Astrocyte (in vitro differentiated cells and primary cell): ENCODE measurements around the gene NRAP. TPM values are rescaled to one million over a fixed set of nuclear protein-coding genes. Genes with fewer than 3 reads are reported as not detected.

Source experiments
- DNase-seq: peaks from one replicate; pipeline ENCODE4 v3.0.0-alpha.2; 2010; ENCODE audit warnings: low read depth
- FAIRE-seq: peaks from 2 replicates; lab custom pipeline; 2011; peaks lifted over from hg19 to GRCh38; lab: Jason Lieb, UNC
- H2AFZ ChIP-seq: 2 replicates; pipeline ENCODE4 v1.6.0; 2012; ENCODE audit warnings: low read depth, low read length, inconsistent platforms
- H3K27ac ChIP-seq: 2 replicates; pipeline ENCODE4 v1.5.1; 2011; ENCODE audit warnings: low read depth, low read length, inconsistent platforms
- H3K27me3 ChIP-seq: 2 replicates; pipeline ENCODE4 v1.6.0; 2011; ENCODE audit warnings: low read length, inconsistent platforms; ENCODE audit not compliant: insufficient read depth
- H3K36me3 ChIP-seq: 2 replicates; pipeline ENCODE4 v1.5.1; 2011; ENCODE audit warnings: low read length, inconsistent platforms; ENCODE audit not compliant: insufficient read depth
- H3K4me1 ChIP-seq: 2 replicates; pipeline ENCODE4 v1.5.1; 2011; ENCODE audit warnings: low read length, inconsistent platforms; ENCODE audit not compliant: insufficient read depth
- H3K4me2 ChIP-seq: 2 replicates; pipeline ENCODE4 v1.6.0; 2012; ENCODE audit warnings: low read length, inconsistent platforms
- H3K4me3 ChIP-seq: 2 replicates; pipeline ENCODE4 v1.5.1; 2011; ENCODE audit warnings: low read depth, mild to moderate bottlenecking, low read length, inconsistent platforms; ENCODE audit not compliant: insufficient read depth
- H3K79me2 ChIP-seq: 2 replicates; pipeline ENCODE4 v1.6.0; 2012; ENCODE audit warnings: mild to moderate bottlenecking, low read length, inconsistent platforms; ENCODE audit not compliant: insufficient read depth
- H3K9ac ChIP-seq: 2 replicates; pipeline ENCODE4 v1.6.0; 2012; ENCODE audit warnings: mild to moderate bottlenecking, low read length, inconsistent platforms
- H3K9me3 ChIP-seq: 2 replicates; pipeline ENCODE4 v1.5.1; 2012; ENCODE audit warnings: low read depth, mild to moderate bottlenecking, low read length, inconsistent platforms; ENCODE audit not compliant: insufficient read depth
- H4K20me1 ChIP-seq: 2 replicates; pipeline ENCODE4 v1.6.0; 2012; ENCODE audit warnings: low read length, inconsistent platforms; ENCODE audit not compliant: insufficient read depth
- H3K27ac Mint-ChIP-seq: one replicate; pipeline ENCODE4 v1.8.0; 2021; ENCODE audit warnings: mild to moderate bottlenecking, mixed read lengths; ENCODE audit not compliant: unreplicated experiment
- H3K27me3 Mint-ChIP-seq: one replicate; pipeline ENCODE4 v1.8.0; 2021; ENCODE audit warnings: low read depth, mixed read lengths; ENCODE audit not compliant: unreplicated experiment
- H3K36me3 Mint-ChIP-seq: one replicate; pipeline ENCODE4 v1.8.0; 2021; ENCODE audit warnings: low read depth, mixed read lengths; ENCODE audit not compliant: unreplicated experiment
- H3K4me1 Mint-ChIP-seq: one replicate; pipeline ENCODE4 v1.8.0; 2021; ENCODE audit warnings: low read depth, mixed read lengths; ENCODE audit not compliant: unreplicated experiment
- H3K4me3 Mint-ChIP-seq: one replicate; pipeline ENCODE4 v1.8.0; 2021; ENCODE audit warnings: mild to moderate bottlenecking, moderate library complexity, mixed read lengths; ENCODE audit not compliant: unreplicated experiment
- H3K9me3 Mint-ChIP-seq: one replicate; pipeline ENCODE4 v1.8.0; 2021; ENCODE audit warnings: mild to moderate bottlenecking, mixed read lengths; ENCODE audit not compliant: unreplicated experiment
- EZH2 ChIP-seq: IDR thresholded peaks from 2 replicates; pipeline ENCODE4 v1.6.1; 2012; ENCODE audit warnings: mild to moderate bottlenecking, low read length, inconsistent platforms; ENCODE audit not compliant: insufficient read depth
- total RNA-seq: library from RNA; stranded (reverse); gene quantifications from 2 replicates; pipeline ENCODE4 v1.2.1, GENCODE V29; 2021
- TF ChIP-seq, protein P1 (sequence below): IDR thresholded peaks from 2 replicates; pipeline ENCODE4 v1.5.1; 2011; ENCODE audit warnings: low read depth, mild to moderate bottlenecking, inconsistent platforms, low read length, moderate library complexity; ENCODE audit not compliant: insufficient read depth

Gene NRAP
- total RNA-seq, 1 donor from 2014 or later = not detected

DNA sequence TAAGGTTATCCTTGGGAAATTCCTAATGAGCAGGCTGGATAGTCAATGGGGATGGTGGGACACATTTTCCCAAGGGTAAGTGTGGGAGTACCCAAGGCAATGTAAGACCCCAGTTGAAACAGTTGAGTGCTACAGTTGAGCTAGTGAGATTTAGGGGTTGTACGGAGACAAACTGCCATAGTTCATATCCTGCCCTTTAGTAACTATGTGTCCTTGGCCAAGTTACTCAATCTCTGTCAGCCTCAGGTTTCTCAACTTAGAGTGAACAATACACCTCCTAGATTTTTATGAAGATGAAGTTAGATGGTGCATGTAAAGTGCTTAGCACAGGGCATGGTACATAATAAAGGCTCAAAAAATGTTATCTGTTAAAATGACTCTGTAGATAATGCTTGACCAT, 90.5 kb downstream of the NRAP start:
- H3K36me3 Mint-ChIP-seq = peaks cover 2% of the 10 kb centered on the region
- H3K4me3 ChIP-seq = no peak overlapping the region
- no peak overlapping the region for H3K9ac ChIP-seq
- H3K9me3 ChIP-seq = no peaks in the 10 kb centered on the region
- no peak overlapping the region for H3K4me2 ChIP-seq
- DNase-seq (no peak), FAIRE-seq (no peak)
- H3K9me3 Mint-ChIP-seq = peaks cover 5% of the 10 kb centered on the region
- no peak overlapping the region for H3K27ac ChIP-seq
- no peak overlapping the region for H3K27ac Mint-ChIP-seq
- no peak overlapping the region for H3K4me3 Mint-ChIP-seq
- H3K4me1 ChIP-seq = no peaks in the 10 kb centered on the region
- no peaks in the 10 kb centered on the region for H3K79me2 ChIP-seq
- TF ChIP-seq, protein P1, sequence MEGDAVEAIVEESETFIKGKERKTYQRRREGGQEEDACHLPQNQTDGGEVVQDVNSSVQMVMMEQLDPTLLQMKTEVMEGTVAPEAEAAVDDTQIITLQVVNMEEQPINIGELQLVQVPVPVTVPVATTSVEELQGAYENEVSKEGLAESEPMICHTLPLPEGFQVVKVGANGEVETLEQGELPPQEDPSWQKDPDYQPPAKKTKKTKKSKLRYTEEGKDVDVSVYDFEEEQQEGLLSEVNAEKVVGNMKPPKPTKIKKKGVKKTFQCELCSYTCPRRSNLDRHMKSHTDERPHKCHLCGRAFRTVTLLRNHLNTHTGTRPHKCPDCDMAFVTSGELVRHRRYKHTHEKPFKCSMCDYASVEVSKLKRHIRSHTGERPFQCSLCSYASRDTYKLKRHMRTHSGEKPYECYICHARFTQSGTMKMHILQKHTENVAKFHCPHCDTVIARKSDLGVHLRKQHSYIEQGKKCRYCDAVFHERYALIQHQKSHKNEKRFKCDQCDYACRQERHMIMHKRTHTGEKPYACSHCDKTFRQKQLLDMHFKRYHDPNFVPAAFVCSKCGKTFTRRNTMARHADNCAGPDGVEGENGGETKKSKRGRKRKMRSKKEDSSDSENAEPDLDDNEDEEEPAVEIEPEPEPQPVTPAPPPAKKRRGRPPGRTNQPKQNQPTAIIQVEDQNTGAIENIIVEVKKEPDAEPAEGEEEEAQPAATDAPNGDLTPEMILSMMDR = no peak
- no peak for TF ChIP-seq EZH2
- H3K4me1 Mint-ChIP-seq = no peaks in the 10 kb centered on the region
- H3K27me3 Mint-ChIP-seq = peaks cover 41% of the 10 kb centered on the region
- H4K20me1 ChIP-seq = no peaks in the 10 kb centered on the region
- no peak overlapping the region for H2AFZ ChIP-seq
- peaks cover 11% of the 10 kb centered on the region for H3K27me3 ChIP-seq
- H3K36me3 ChIP-seq = no peaks in the 10 kb centered on the region

DNA sequence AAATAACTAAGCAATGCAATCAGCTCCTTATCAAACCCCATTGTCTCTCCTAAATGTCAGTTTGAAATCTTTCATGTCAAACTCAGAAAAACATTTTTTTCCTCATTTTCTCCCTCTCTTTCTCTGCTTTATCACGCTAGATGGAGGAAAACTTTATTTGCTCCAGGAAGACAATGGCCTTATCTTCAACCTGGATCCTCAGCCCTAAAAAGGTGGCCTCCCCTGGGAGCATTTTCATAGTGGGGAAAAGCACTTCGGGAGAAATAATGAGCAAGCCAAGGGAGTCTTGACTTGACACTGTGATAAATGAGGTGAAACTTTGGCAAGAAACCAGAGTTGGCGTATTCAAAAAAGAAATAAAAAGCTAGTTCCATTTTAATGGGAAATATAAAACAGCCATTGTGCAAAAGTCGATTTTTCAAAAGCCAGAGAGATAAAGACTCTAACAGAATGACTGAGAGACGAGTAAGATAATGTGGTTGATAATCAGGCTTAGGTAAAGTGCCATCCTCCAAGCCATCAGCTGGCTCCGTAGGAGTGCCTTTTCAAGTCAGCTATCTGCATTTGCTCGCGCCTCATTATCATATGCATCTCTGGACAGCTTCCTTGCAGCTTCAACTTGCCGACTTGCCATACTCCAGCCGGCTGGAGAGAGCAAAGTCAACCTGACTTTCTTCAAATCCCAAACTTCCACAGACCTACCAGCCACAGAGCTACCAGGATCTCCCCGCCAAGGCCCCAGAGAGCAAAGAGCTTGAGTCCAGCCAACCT, 91.1 kb downstream of the NRAP start:
- Mint-ChIP-seq H3K36me3 (peaks cover 2% of the 10 kb centered on the region), H3K27ac (no peak overlapping the region), H3K4me1 (no peaks in the 10 kb centered on the region), H3K4me3 (no peak overlapping the region), H3K27me3 (peaks cover 39% of the 10 kb centered on the region), H3K9me3 (peaks cover 5% of the 10 kb centered on the region)
- Histone ChIP-seq H3K79me2 (no peaks in the 10 kb centered on the region), H3K9ac (no peak overlapping the region), H3K4me2 (no peak overlapping the region), H3K27me3 (peaks cover 14% of the 10 kb centered on the region), H3K9me3 (no peaks in the 10 kb centered on the region), H3K4me1 (no peaks in the 10 kb centered on the region), H3K36me3 (no peaks in the 10 kb centered on the region), H2AFZ (no peak overlapping the region), H3K27ac (no peak overlapping the region), H4K20me1 (no peaks in the 10 kb centered on the region), H3K4me3 (no peak overlapping the region)
- no peak for FAIRE-seq
- DNase-seq = no peak
- no peak for TF ChIP-seq EZH2
- TF ChIP-seq, protein P1 = no peak

DNA sequence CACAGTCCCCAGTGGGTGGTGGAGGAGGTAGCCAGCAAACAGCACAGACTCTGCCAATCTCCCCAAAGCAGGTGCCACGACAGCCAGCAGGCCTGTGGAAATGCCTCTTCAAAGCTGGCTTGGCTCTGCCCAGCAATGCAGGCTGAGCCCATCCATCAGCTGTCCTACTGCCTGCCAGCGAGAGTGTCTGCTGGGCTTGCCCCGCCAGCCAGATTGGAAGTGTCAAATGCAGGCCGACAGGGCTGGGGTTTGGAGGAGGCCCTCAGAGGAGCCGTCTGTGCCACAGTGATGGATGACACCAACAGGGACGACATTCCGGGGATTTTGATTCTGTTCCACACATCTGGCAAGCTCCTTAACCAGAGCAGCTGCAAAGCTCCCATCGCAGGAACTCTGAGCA, 94.3 kb downstream of the NRAP start:
- Histone ChIP-seq H4K20me1 (no peaks in the 10 kb centered on the region), H3K27ac (no peak overlapping the region), H3K36me3 (no peaks in the 10 kb centered on the region), H3K9me3 (no peaks in the 10 kb centered on the region), H2AFZ (no peak overlapping the region), H3K79me2 (no peaks in the 10 kb centered on the region), H3K9ac (no peak overlapping the region), H3K4me1 (no peaks in the 10 kb centered on the region), H3K4me3 (no peak overlapping the region), H3K27me3 (peaks cover 14% of the 10 kb centered on the region), H3K4me2 (no peak overlapping the region)
- H3K9me3 Mint-ChIP-seq = peaks cover 3% of the 10 kb centered on the region
- DNase-seq (no peak), FAIRE-seq (no peak)
- peaks cover 2% of the 10 kb centered on the region for H3K36me3 Mint-ChIP-seq
- TF ChIP-seq EZH2 = no peak
- TF ChIP-seq, protein P1 = no peak
- H3K27me3 Mint-ChIP-seq = peaks cover 24% of the 10 kb centered on the region
- no peaks in the 10 kb centered on the region for H3K4me1 Mint-ChIP-seq
- no peak overlapping the region for H3K27ac Mint-ChIP-seq
- no peak overlapping the region for H3K4me3 Mint-ChIP-seq
